GM12878 (cell line): ENCODE measurements around the gene RAET1E. TPM values are rescaled to one million over a fixed set of nuclear protein-coding genes. Genes with fewer than 3 reads are reported as not detected.

Source experiments
- ATAC-seq: fragments of 200-7000 bp; cut with Tn5 transposase; 3 replicates; pipeline ENCODE4 v1.9.1; 2020; ENCODE audit warnings: mild to moderate bottlenecking, moderate library complexity
- BruUV-seq: library from RNA; stranded (reverse); fragments of 400-500 nt; replicated peaks from 2 replicates; lab custom pipeline; 2021; lab: Mats Ljungman, UMichigan
- CTCF ChIA-PET: fragments of 300-600 bp; sonication (Branson Sonifier 250); formaldehyde crosslinking; extraction: SDS; loops from one replicate; lab custom pipeline; 2021; ENCODE audit warnings: inconsistent platforms; lab: Yijun Ruan, JAX
- POLR2A ChIA-PET: fragments of 350-600 bp; formaldehyde crosslinking; extraction: SDS; loops from one replicate; lab custom pipeline; 2021; ENCODE audit warnings: inconsistent platforms; lab: Charles Lee
- RAD21 ChIA-PET: fragments of 300-600 bp; sonication (Branson Sonifier 250); formaldehyde crosslinking; loops from one replicate; lab custom pipeline; 2023; ENCODE audit warnings: antibody characterized with exemption; ENCODE audit not compliant: unreplicated experiment; lab: Charles Lee
- SMC1A ChIA-PET: fragments of 300-600 bp; sonication (Branson Sonifier 250); formaldehyde crosslinking; loops from one replicate; lab custom pipeline; 2023; ENCODE audit not compliant: unreplicated experiment, uncharacterized antibody; lab: Charles Lee
- DNase-seq: peaks from one replicate; pipeline ENCODE4 v3.0.0-alpha.2; 2011; ENCODE audit warnings: low read depth, low spot score
- FAIRE-seq: peaks from 3 replicates; lab custom pipeline; 2011; peaks lifted over from hg19 to GRCh38; lab: Jason Lieb, UNC
- H2AFZ ChIP-seq: 2 replicates; pipeline ENCODE4 v1.6.0; 2011; ENCODE audit warnings: low read depth, low read length, control low read depth; ENCODE audit not compliant: control insufficient read depth
- H3K27ac ChIP-seq: 2 replicates; pipeline ENCODE4 v1.5.1; 2011; ENCODE audit warnings: control low read depth; ENCODE audit not compliant: control insufficient read depth, insufficient read depth
- H3K27me3 ChIP-seq, 2 experiments: replicated peaks in 1 of 2; 2 replicates each; pipeline versions ENCODE4 v1.6.0 to v1.6.1; 2011; ENCODE audit warnings: low read length in 1 of 2; ENCODE audit not compliant: control insufficient read depth in 2 of 2, insufficient read depth in 2 of 2
- H3K36me3 ChIP-seq, 2 experiments: 2 replicates each; pipeline ENCODE4 v1.5.1; 2011; ENCODE audit warnings: low read length in 1 of 2; ENCODE audit not compliant: control insufficient read depth in 2 of 2, insufficient read depth in 2 of 2
- H3K4me1 ChIP-seq: 2 replicates; pipeline ENCODE4 v1.6.1; 2011; ENCODE audit warnings: mild to moderate bottlenecking, low read length, moderate library complexity, mixed read lengths; ENCODE audit not compliant: control insufficient read depth, insufficient read depth
- H3K4me2 ChIP-seq: 2 replicates; pipeline ENCODE4 v1.6.0; 2011; ENCODE audit warnings: control low read depth; ENCODE audit not compliant: control insufficient read depth, insufficient read depth
- H3K4me3 ChIP-seq: fragments of 200-600 bp; sonication (generic); 2 replicates; pipeline ENCODE4 v1.5.1; 2016
- H3K79me2 ChIP-seq: 2 replicates; pipeline ENCODE4 v1.6.0; 2011; ENCODE audit warnings: low read length; ENCODE audit not compliant: control insufficient read depth, insufficient read depth
- H3K9ac ChIP-seq: 2 replicates; pipeline ENCODE4 v1.8.0; 2011; ENCODE audit warnings: low read length, control low read depth, mixed read lengths; ENCODE audit not compliant: control insufficient read depth, insufficient read depth
- H3K9me3 ChIP-seq: replicated peaks from 3 replicates; pipeline ENCODE4 v1.5.1; 2011; ENCODE audit warnings: mild to moderate bottlenecking, low read length; ENCODE audit not compliant: control insufficient read depth, insufficient read depth
- H4K20me1 ChIP-seq: 2 replicates; pipeline ENCODE4 v1.6.0; 2011; ENCODE audit not compliant: control insufficient read depth, insufficient read depth
- BCL11A ChIP-seq: IDR thresholded peaks from 2 replicates; pipeline ENCODE4 v1.6.1; 2011; ENCODE audit warnings: low read depth, low read length
- BCL3 ChIP-seq: IDR thresholded peaks from 2 replicates; pipeline ENCODE4 v1.6.1; 2011; ENCODE audit warnings: borderline replicate concordance, low read depth, mild to moderate bottlenecking, moderate library complexity, low read length; ENCODE audit not compliant: insufficient read depth, poor library complexity, severe bottlenecking
- CREM ChIP-seq: IDR thresholded peaks from 2 replicates; pipeline ENCODE4 v1.6.1; 2014; ENCODE audit warnings: antibody characterized with exemption, low read depth
- FOXK2 ChIP-seq: fragments of 450-650 bp; IDR thresholded peaks from 2 replicates; pipeline ENCODE4 v1.6.1; 2017; ENCODE audit warnings: mild to moderate bottlenecking, moderate library complexity
- HSF1 ChIP-seq: fragments of 150-350 bp; IDR thresholded peaks from 2 replicates; pipeline ENCODE4 v1.6.1; 2014; ENCODE audit warnings: mild to moderate bottlenecking, low read depth, low read length
- KAT2A ChIP-seq: conservative IDR thresholded peaks from 2 replicates; pipeline ENCODE4 v1.6.1; 2011; ENCODE audit warnings: low read depth, low read length; ENCODE audit not compliant: control insufficient read depth
- MYB ChIP-seq: fragments of 150-350 bp; IDR thresholded peaks from 2 replicates; pipeline ENCODE4 v1.6.1; 2014; ENCODE audit warnings: mild to moderate bottlenecking, low read depth, low read length, borderline replicate concordance
- NR2C2 ChIP-seq: IDR thresholded peaks from 2 replicates; pipeline ENCODE4 v1.6.1; 2011; ENCODE audit warnings: borderline replicate concordance, low read depth; ENCODE audit not compliant: control insufficient read depth, insufficient read length
- NR2F1 ChIP-seq: fragments of 450-650 bp; conservative IDR thresholded peaks from 2 replicates; pipeline ENCODE4 v1.6.1; 2017; ENCODE audit warnings: mild to moderate bottlenecking
- NRF1 ChIP-seq: conservative IDR thresholded peaks from 2 replicates; pipeline ENCODE4 v1.6.1; 2011; ENCODE audit warnings: mild to moderate bottlenecking, low read depth, low read length, improper control_type of control experiment
- POLR2AphosphoS2 ChIP-seq: IDR thresholded peaks from 2 replicates; pipeline ENCODE4 v1.6.1; 2011; ENCODE audit warnings: low read depth, mild to moderate bottlenecking, low read length, improper control_type of control experiment, moderate library complexity
- WGBS: methylation state at CpG from one replicate; pipeline ENCODE4 v1.1.6; 2016; ENCODE audit warnings: low lambda C conversion rate; ENCODE audit not compliant: insufficient replicate concordance, insufficient coverage; ENCODE audit errors: missing lambda C conversion rate; 5-methylcytosine and 5-hydroxymethylcytosine counted together
- in situ Hi-C: fragments of 300-500 bp; cut with MboI; formaldehyde crosslinking; loops from 9 replicates; pipeline ENCODE4 v1.14.3; 2018; ENCODE audit warnings: mixed read lengths
- intact Hi-C: fragments of 100-400 bp; cut with micrococcal nuclease; formaldehyde crosslinking; loops from one replicate; pipeline ENCODE4 v1.14.2; 2022; ENCODE audit not compliant: unreplicated experiment
- polyA plus RNA-seq, 11 experiments: library from polyadenylated mRNA; depleted of rRNA in 4 of 11; unstranded in 6 of 11; stranded (reverse) in 5 of 11; fragments of >200 nt; fragmentation: Nextera tagmentation in 4 of 11; fragmentation: Illumina TruSeq in 1 of 11; extraction: Ambion mirVana in 4 of 11; extraction: Trizol in 1 of 11; gene quantifications; 1 replicate in 1 of 11; 2 replicates in 10 of 11; pipeline versions ENCODE4 v1.2.1 to v1.2.3, GENCODE V29; 2011 to 2016; ENCODE audit warnings: inconsistent platforms in 2 of 11, missing spikeins in 2 of 11, low read depth in 1 of 11
- total RNA-seq, 4 experiments: library from RNA; depleted of rRNA in 3 of 4; stranded (reverse); fragments of >200 nt in 3 of 4; fragmentation: Illumina TruSeq in 1 of 4; extraction: Trizol in 1 of 4; gene quantifications; 2 replicates each; pipeline versions ENCODE4 v1.2.1 to v1.2.3, GENCODE V29; 2013 to 2021
- TF ChIP-seq, protein P1 (sequence below): fragments of 450-650 bp; IDR thresholded peaks from 2 replicates; pipeline ENCODE4 v1.6.1; 2017; ENCODE audit warnings: low read depth, mild to moderate bottlenecking, moderate library complexity

RAET1E gene
- total and polyA plus RNA-seq, 10 of the 15 experiments (the other 5 are each of a cell fraction or from before 2014, with no cell fraction given): not detected

GRCh38 chr6:149899486-149899885 lies 1.6 kb upstream of the RAET1E start:
- no peak overlapping the region for H3K27ac ChIP-seq
- BruUV-seq: no TSS peak
- H3K9ac ChIP-seq: no peak overlapping the region
- H2AFZ ChIP-seq: no peak overlapping the region
- H3K9me3 ChIP-seq: no peaks in the 10 kb centered on the region
- no peaks in the 10 kb centered on the region for H3K36me3 ChIP-seq
- no peak overlapping the region for H3K4me2 ChIP-seq
- no peaks in the 10 kb centered on the region for H3K79me2 ChIP-seq
- no peak overlapping the region for H3K4me3 ChIP-seq
- ATAC-seq (no peak), DNase-seq (no peak), FAIRE-seq (no peak)
- CTCF ChIA-PET: no interaction called here
- POLR2A ChIA-PET: no interaction called here
- no peaks in the 10 kb centered on the region for H4K20me1 ChIP-seq
- intact Hi-C loops (no loop called here), in situ Hi-C loops (no loop called here)
- no peak for TF ChIP-seq FOXK2
- SMC1A ChIA-PET: no interaction called here
- WGBS: 60% methylated on average over 6 of the region's 6 CpGs
- H3K27me3 ChIP-seq: peaks cover 3 to 8% of the 10 kb centered on the region in 2 experiments; a peak in 2 of 4 replicates
- RAD21 ChIA-PET: no interaction called here
- H3K4me1 ChIP-seq: no peaks in the 10 kb centered on the region

DNA sequence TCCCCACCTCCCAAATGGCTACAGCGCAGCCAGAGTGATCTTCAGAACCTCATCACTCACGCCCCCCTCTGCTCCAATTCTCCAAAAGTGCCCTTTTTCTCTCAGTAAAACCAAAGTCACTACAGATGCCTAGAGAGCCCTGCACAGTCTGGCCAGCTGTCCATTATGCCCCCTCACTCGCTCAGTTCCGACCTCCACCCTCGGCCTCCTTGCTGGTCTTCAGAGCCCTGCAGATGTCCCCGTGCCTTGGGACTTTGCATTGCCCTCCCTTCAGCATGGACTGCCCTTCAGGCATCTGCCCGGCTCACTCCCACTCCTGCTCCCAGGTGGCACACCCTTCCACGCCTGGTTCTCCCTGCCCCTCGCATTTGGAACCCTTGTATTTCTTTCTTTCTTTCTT lies 1.1 kb upstream of the RAET1E start:
- BruUV-seq: no TSS peak
- H3K9me3 ChIP-seq: no peaks in the 10 kb centered on the region
- no peak overlapping the region for H3K4me3 ChIP-seq
- ChIA-PET POLR2A (no interaction called here), RAD21 (no interaction called here), SMC1A (no interaction called here), CTCF (no interaction called here)
- ATAC-seq (no peak), FAIRE-seq (no peak), DNase-seq (no peak)
- in situ Hi-C loops (no loop called here), intact Hi-C loops (no loop called here)
- 49% methylated on average over 9 of the region's 9 CpGs for WGBS
- no peak overlapping the region for H3K4me2 ChIP-seq
- no peak overlapping the region for H2AFZ ChIP-seq
- no peaks in the 10 kb centered on the region for H3K4me1 ChIP-seq
- no peaks in the 10 kb centered on the region for H3K79me2 ChIP-seq
- H3K9ac ChIP-seq: no peak overlapping the region
- H3K36me3 ChIP-seq: no peaks in the 10 kb centered on the region
- H3K27ac ChIP-seq: no peak overlapping the region
- peaks cover 0 to 8% of the 10 kb centered on the region in 2 experiments; a peak in 2 of 4 replicates for H3K27me3 ChIP-seq
- H4K20me1 ChIP-seq: no peaks in the 10 kb centered on the region
- TF ChIP-seq KAT2A: no peak
- no peak for TF ChIP-seq NR2F1
- no peak for TF ChIP-seq BCL11A
- TF ChIP-seq MYB: no peak
- TF ChIP-seq, protein P1, sequence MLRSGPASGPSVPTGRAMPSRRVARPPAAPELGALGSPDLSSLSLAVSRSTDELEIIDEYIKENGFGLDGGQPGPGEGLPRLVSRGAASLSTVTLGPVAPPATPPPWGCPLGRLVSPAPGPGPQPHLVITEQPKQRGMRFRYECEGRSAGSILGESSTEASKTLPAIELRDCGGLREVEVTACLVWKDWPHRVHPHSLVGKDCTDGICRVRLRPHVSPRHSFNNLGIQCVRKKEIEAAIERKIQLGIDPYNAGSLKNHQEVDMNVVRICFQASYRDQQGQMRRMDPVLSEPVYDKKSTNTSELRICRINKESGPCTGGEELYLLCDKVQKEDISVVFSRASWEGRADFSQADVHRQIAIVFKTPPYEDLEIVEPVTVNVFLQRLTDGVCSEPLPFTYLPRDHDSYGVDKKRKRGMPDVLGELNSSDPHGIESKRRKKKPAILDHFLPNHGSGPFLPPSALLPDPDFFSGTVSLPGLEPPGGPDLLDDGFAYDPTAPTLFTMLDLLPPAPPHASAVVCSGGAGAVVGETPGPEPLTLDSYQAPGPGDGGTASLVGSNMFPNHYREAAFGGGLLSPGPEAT: no peak
- TF ChIP-seq NR2C2: no peak
- TF ChIP-seq BCL3: no peak
- TF ChIP-seq POLR2AphosphoS2: no peak
- TF ChIP-seq HSF1: no peak
- TF ChIP-seq CREM: no peak
- no peak for TF ChIP-seq NRF1
